NCI-H1048 (cell line): Measurements from ENCODE around the gene MIR17HG.
"Not testable (repeated sequence)": the region's sequence is repeated elsewhere in the genome, so short reads cannot be mapped to it uniquely, and the experiment has no call there.

Source experiments
- DNase-seq: peaks from one replicate; lab custom pipeline; 2025; lab: John Stamatoyannopoulos, UW

Gene MIR17HG

GRCh38 chr13:91347202-91347995 is at the start of gene MIR17HG:
Gene MIR17HG, plus strand, starts transcription at chr13:91347687.
- peak; percentile 86 for DNase-seq

DNA sequence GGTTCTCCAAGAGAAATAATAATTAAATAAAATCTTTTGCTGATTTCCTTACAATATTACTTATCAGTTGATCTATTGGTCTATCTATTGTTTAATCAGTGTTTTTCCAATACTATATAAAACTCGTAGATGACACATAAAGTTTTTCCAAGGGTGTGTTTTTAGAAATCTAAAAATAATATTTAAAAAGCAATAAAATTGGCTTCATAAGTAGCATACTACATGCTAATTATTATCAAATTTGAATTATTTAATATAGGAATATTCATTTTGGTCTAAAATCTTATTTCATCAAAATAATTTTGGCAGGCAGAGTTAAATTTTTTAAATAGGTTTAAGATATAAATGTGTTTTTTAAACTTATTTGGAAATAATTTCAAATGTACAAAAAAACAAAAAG is 49.4 kb upstream of the MIR17HG start:
- DNase-seq, result no peak

DNA sequence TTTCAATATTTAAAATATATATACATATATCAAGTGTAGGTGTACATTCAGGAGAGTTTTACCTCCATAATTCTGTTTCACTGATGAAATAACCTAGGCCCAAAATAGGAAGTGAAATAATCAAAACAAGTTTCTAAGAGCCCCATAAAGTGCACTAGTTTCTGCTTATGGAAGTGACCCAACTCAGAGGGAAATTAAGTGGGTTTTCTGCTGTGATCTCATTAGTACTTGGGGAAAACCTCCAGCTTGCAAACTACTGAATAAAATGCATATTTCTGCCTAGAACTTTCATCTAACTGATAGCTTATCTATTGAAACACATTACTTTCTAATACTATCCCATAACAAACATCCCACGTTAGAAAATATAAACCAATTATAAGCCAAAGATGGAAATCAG is 45.4 kb upstream of the MIR17HG start:
- DNase-seq, result no peak

DNA sequence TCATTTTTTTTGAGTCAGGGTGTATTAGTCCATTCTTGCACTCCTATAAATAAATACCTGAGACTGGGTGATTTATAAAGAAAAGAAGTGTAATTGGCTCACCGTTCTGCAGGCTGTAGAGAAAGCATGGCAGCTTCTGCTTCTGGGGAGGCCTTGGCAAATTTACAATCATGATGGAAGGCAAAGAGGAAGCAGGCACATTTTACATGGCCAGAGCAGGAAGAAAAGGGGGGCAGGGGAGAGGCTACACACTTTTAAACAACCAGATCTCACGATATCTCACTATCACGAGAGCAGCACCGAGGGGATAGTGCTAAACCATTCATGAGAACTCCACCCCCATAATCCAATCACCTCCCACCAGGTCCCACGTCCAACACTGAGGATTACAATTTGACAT is 44.5 kb upstream of the MIR17HG start:
- DNase-seq, result no peak

GRCh38 chr13:91304741-91305140 is 42.7 kb upstream of the MIR17HG start:
- DNase-seq, result no peak

DNA sequence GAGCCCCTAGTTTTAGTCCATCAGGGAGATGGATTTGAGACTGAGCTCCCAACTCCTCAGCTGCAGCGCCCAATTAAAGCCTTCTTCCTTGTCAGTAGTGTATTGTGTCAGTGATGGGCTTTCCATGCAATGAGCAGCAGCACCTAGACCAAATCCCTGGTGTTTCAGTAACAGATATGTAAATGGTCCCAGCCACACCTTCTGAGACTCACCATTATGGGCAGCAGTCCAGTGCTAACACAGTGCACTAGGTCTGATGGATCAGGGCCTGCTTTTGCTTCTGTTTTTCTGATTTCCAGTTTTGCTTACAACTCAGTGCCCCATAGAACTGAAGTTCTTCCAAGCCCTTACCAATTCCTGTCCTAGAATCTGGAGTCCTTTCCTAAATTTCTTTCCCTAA is 41.8 kb upstream of the MIR17HG start:
- DNase-seq, result no peak

DNA sequence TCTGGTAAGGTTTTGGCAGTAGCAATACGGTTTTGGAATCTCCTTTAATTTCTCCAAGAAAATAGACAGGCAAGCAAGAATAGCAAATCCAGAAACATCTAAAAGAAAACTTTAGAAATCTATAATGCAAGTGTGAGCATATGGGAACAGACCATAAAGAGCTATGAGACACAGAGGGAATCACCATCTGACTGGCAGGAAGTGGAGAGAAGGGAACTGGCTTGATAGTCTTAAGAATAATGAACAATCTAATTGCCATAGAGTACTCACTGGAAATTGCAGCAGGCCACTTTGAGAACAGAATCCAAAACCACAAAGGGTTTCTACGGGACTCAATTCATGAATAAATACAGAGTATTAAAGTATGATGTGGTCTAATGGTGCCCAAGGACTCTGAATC is 39.6 kb upstream of the MIR17HG start:
- DNase-seq, result no peak

DNA sequence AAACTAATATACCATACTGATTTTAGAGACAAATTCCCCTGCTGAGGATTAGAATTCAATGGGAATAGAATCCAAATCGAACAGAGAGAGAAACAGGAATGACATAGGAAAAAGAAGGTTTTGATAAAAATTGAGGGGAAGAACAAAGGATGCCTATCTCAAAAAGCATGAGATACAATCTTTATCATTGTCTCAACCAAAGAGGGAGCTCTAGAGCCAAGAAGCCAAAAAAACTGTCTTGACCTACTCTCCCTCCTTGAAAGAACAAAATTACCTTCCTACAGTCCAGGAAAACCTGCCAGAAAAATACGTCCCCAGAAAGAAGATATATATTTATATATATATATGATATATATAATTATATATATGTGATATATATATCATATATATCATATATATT is 39.2 kb upstream of the MIR17HG start:
- no peak for DNase-seq

- no peak for DNase-seq
Measured at GRCh38 chr13:91311491-91311890, 36.0 kb upstream of the MIR17HG start.

DNA sequence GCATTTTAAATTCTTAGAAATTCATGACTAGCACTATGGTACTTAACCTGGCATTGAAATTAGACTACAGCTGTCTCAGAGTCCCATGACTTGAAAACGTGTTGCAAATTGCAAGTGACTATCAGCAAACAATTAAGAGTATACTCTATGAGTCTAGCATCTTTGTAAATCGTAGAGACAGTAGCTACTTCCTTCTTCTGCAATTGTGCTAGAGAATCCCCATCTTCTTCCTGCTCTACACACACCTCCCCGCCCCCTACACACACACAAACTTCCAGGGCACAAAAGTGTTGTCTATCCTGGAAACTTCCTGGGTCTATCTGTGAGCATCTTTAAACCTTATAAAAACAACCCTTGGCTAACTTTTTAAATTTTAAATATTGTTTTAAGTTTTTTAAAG is 35.2 kb upstream of the MIR17HG start:
- no peak for DNase-seq

DNA sequence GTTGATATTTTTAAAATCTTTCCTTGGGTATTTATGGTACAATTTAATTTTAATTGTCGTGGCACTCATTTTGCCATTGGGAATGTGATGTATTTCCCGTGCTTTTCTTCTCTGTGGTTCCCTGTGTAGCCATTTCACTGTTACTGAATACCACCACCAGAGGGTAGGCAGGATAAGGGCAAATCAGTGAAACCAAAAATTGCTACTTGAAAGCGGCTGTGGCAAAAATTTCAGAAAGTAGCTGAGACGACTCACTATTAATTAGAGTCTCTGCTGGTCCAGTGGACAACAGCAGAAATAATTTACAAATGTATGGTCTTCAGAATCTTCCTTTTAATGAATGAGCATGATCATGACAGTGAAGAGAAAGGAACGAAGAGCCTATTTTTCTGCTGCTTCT is 34.4 kb upstream of the MIR17HG start:
- DNase-seq, result no peak

DNA sequence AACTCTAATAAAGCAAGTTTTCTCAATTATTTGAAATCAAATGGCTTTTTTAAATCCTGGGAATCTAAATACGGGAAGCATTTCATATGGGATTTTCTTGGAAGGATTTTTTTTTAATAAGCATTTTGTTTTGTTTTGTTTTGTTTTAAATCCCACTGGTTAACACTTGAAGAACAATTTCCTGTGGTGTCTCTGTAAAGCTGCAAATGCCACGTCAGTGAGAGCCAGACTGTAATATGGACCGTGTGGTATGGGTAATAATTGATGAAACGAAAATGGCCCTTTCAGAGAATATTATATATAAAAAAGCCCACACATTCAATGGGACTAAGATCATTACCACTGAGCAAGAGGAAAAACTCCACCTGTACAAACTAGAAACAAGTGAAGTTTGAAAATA is 33.9 kb upstream of the MIR17HG start:
- DNase-seq, result no peak

DNA sequence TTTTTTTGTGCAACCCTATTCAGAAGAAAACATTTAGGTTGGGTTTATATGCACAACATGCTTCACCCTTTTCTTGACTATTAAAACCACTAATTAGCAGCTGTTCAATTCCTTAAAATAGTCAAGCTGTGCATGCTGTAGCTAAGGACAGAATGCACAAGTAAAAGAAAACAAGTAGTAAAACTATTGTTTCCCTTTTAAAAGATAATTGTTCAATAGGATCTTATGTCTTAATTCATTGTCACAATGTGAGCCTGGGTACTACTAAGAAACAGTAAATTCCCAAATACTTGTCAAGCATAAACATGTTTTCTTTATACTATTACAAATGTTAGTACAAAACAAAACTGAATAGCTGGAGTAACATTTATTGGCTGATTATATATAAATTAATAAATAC is 32.6 kb upstream of the MIR17HG start:
- no peak for DNase-seq

DNA sequence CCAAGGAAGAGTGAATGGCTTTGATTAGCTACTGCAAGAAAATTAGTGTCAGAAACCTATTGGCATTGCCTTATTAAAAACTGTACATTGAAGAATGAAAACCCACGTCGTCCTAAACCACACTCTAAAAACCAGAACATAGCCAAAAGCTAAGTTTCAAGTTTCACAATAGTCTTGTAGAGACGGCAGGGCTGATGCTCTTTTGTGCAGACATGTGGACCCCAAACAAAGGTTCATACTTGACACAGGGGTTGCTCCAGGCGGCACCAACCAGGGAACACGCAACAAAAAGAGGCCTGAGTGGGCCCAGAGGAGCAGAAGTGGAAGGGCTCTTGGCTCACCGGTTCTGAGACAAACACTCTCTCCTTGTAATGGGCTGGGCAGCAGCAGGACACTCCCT is 28.6 kb upstream of the MIR17HG start:
- no peak for DNase-seq

DNA sequence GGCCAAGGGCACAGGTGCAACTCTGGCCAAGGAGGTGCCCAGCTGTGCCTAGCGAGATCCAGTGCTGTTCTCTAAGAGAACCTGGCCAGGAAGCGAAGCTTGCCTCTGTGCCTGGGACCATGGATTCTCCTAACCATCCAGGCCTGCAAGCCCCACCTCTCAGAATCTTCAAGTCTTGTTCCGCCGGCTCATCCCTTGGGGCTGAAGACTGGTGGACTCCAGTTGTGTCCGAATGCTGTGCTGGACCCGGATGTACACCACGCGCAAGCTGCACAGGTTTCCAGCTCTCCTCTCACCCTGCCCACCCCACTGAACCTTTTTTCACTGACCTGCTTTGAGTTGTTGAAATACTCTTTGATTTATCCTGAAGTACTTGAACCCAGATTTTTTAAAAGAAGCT is 27.5 kb upstream of the MIR17HG start:
- no peak for DNase-seq

DNA sequence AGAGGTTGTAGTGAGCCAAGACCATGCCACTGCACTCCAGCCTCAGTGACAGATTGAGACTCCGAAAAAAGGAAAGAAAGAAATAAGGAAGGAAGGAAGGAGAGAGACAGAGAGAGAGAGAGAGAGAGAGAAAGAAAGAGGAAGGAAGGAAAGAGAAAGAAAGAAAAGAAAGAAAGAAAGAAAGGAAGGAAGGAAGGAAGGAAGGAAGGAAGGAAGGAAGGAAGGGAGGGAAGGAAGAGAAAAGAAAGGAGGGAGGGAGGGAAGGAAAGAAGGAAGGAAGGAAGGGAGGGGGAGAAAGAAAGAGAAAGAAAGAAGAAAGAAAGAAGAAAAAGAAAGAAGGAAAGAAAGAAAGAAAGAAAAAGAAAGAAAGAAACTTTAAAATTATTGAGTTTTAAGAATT is 26.5 kb upstream of the MIR17HG start:
- not testable (repeated sequence) for DNase-seq

GRCh38 chr13:91323349-91323748 is 24.1 kb upstream of the MIR17HG start:
- DNase-seq, result no peak

- no peak for DNase-seq
Measured at GRCh38 chr13:91326146-91326545, 21.3 kb upstream of the MIR17HG start.

DNA sequence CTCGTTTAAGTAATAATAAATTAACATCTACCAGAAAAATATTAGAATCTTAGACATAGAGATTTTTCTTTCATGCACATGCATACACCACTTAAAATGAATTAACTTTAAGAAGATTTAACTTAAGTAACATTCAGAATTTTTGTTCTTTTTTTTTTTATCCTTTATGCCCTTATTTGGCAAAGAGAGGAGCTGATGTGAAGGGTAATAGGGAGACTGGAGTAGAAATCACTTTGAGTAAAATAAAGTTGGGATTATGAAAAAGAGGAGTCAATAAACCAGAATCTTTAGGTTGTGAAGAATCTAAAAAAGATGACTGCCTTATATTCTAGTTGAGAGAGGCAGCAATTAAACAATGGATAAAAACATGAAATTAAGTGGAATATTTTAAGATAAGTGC is 18.8 kb upstream of the MIR17HG start:
- no peak for DNase-seq

GRCh38 chr13:91329733-91330132 is 17.8 kb upstream of the MIR17HG start:
- no peak for DNase-seq

- DNase-seq, result no peak
Measured at GRCh38 chr13:91331047-91331915, 16.2 kb upstream of the MIR17HG start.

GRCh38 chr13:91346062-91346461 is 1.4 kb upstream of the MIR17HG start:
- no peak for DNase-seq

DNA sequence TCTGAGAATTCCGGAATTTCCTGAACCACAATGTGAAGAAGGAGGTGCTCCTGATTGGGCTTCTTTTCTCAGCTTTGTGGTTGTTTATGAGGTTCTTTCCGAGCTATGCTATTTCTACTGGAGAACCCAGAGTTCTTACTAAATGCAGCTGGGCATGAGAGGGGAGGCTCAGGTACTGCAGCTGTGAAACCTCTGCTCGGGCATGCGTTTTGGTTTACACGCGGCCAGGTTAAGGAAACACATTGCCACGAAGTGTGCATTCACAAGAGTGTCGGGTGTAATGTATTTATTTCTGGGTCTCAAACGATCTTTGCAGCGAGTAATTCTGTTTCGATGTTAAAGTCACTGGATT is 661 bp upstream of the MIR17HG start:
- no peak for DNase-seq
